BJ (cell line): ENCODE results near the gene KIAA2012. TPM values are rescaled to one million over a fixed set of nuclear protein-coding genes. Genes with fewer than 3 reads are reported as not detected.

ENCODE experiments used
- CTCF ChIA-PET: fragments of 350-600 bp; formaldehyde crosslinking; extraction: SDS; loops from one replicate; lab custom pipeline; 2021; ENCODE audit warnings: antibody characterized with exemption, inconsistent platforms; lab: Yijun Ruan, JAX
- POLR2A ChIA-PET: fragments of 300-600 bp; sonication (Branson Sonifier 250); formaldehyde crosslinking; extraction: SDS; loops from one replicate; lab custom pipeline; 2021; ENCODE audit warnings: antibody characterized with exemption; lab: Charles Lee
- DNase-seq: peaks from one replicate; pipeline ENCODE4 v3.0.0-alpha.2; 2011; ENCODE audit warnings: low read depth
- H3K27me3 ChIP-seq: 2 replicates; pipeline ENCODE4 v1.6.0; 2011; ENCODE audit warnings: low read length; ENCODE audit not compliant: control insufficient read depth, insufficient read depth
- H3K36me3 ChIP-seq: 2 replicates; pipeline ENCODE4 v1.5.1; 2011; ENCODE audit warnings: low read length; ENCODE audit not compliant: control insufficient read depth, insufficient read depth
- H3K4me3 ChIP-seq: 2 replicates; pipeline ENCODE4 v1.5.1; 2011; ENCODE audit warnings: low read depth, mild to moderate bottlenecking, control low read depth, low read length
- CTCF ChIP-seq: IDR thresholded peaks from 2 replicates; pipeline ENCODE4 v1.5.1; 2011; ENCODE audit warnings: low read depth, mild to moderate bottlenecking, control low read depth, inconsistent platforms, low read length, moderate library complexity; ENCODE audit not compliant: insufficient read depth
- polyA minus RNA-seq: library from RNA; depleted of rRNA, polyadenylated mRNA; stranded (reverse); fragments of >200 nt; gene quantifications from 2 replicates; pipeline ENCODE4 v1.2.3, GENCODE V29; 2011; rRNA and poly(A)+ RNA removed
- polyA plus RNA-seq: library from polyadenylated mRNA; depleted of rRNA; stranded (reverse); fragments of >200 nt; gene quantifications from 2 replicates; pipeline ENCODE4 v1.2.3, GENCODE V29; 2011; rRNA removed

KIAA2012 gene
- 0.13 and 0.18 TPM in 2 replicates for polyA plus RNA-seq
- polyA minus RNA-seq: 0.10 TPM in 1 of 2 replicates, not detected in the other

GRCh38 chr2:202072737-202073401 lies at the start of gene KIAA2012:
TSS of gene KIAA2012 (plus strand) at chr2:202073255. CDS start at chr2:202073628, 373 bp downstream.
- POLR2A ChIA-PET: no interaction called here
- Histone ChIP-seq H3K27me3 (no peaks in the 10 kb centered on the region), H3K36me3 (no peaks in the 10 kb centered on the region), H3K4me3 (no peak within 1 kb of the TSS)
- CTCF ChIA-PET: interaction anchor here (1.0 to 1.4 kb wide), 2 partner anchors 9 to 401 kb away, joined by 3 read pairs; no protein-coding TSS in a partner anchor
- DNase-seq: no peak
- TF ChIP-seq CTCF: no peak

- POLR2A ChIA-PET: no interaction called here
- Histone ChIP-seq H3K4me3 (no peak overlapping the region), H3K27me3 (no peaks in the 10 kb centered on the region), H3K36me3 (no peaks in the 10 kb centered on the region)
- CTCF ChIA-PET: interaction anchor here (0.5 to 1.0 kb wide), 2 partner anchors 155 to 226 kb away, joined by 3 read pairs; no protein-coding TSS in a partner anchor
- no peak for TF ChIP-seq CTCF
- DNase-seq: no peak
Measured at GRCh38 chr2:202023904-202024266, 49.2 kb upstream of the KIAA2012 start.

- no peak for TF ChIP-seq CTCF
- Histone ChIP-seq H3K4me3 (no peak overlapping the region), H3K36me3 (no peaks in the 10 kb centered on the region), H3K27me3 (no peaks in the 10 kb centered on the region)
- no peak for DNase-seq
- CTCF ChIA-PET: interaction anchor here (2.0 kb wide), 1 partner anchor 11 kb away, joined by 5 read pairs; no protein-coding TSS in a partner anchor
- POLR2A ChIA-PET: no interaction called here
Measured at GRCh38 chr2:202024871-202025270, 48.2 kb upstream of the KIAA2012 start.

- POLR2A ChIA-PET: no interaction called here
Measured at GRCh38 chr2:202025816-202026215, 47.2 kb upstream of the KIAA2012 start.

More at GRCh38 chr2:202025816-202026215, 47.2 kb upstream of the KIAA2012 start:
- no peak for DNase-seq
- H3K4me3 ChIP-seq: no peak overlapping the region
- no peak for TF ChIP-seq CTCF
- H3K27me3 ChIP-seq: no peaks in the 10 kb centered on the region
- CTCF ChIA-PET: interaction anchor here (1.2 to 2.0 kb wide), 2 partner anchors 12 to 153 kb away, joined by 4 to 5 read pairs; no protein-coding TSS in a partner anchor
- no peaks in the 10 kb centered on the region for H3K36me3 ChIP-seq
